Activated CD4-positive, CD25-positive, alpha-beta regulatory T cell treated with anti-CD3 and anti-CD28 coated beads, Interleukin-2, amount 50 U/mL, for 16 hours (primary cell): Measurements from ENCODE around the gene CGN.

Experiments used
- DNase-seq: peaks from one replicate; pipeline ENCODE4 v3.0.0-alpha.2; 2020; ENCODE audit warnings: low read depth, low spot score

The CGN gene

GRCh38 chr1:151510957-151511635 is at the start of gene CGN:
TSS of gene CGN (plus strand) at chr1:151511387. CDS start at chr1:151518520, 7,133 bp downstream.
- DNase-seq = peak; percentile 66

GRCh38 chr1:151461694-151462093 is 49.5 kb upstream of the CGN start:
- no peak for DNase-seq

GRCh38 chr1:151465026-151465425 is 46.2 kb upstream of the CGN start:
- no peak for DNase-seq

GRCh38 chr1:151472856-151473731 is 38.1 kb upstream of the CGN start:
- no peak for DNase-seq

GRCh38 chr1:151474745-151475144 is 36.4 kb upstream of the CGN start:
- DNase-seq = no peak

- no peak for DNase-seq
Measured at GRCh38 chr1:151475175-151475574, 36.0 kb upstream of the CGN start.

GRCh38 chr1:151476083-151476482 is 35.1 kb upstream of the CGN start:
- DNase-seq = no peak

- no peak for DNase-seq
Measured at GRCh38 chr1:151477066-151477465, 34.1 kb upstream of the CGN start.

- no peak for DNase-seq
Measured at GRCh38 chr1:151478140-151478812, 32.9 kb upstream of the CGN start.

- no peak for DNase-seq
Measured at GRCh38 chr1:151478923-151479322, 32.3 kb upstream of the CGN start.

GRCh38 chr1:151479462-151479861 is 31.7 kb upstream of the CGN start:
- DNase-seq = no peak

GRCh38 chr1:151482017-151482416 is 29.2 kb upstream of the CGN start:
- no peak for DNase-seq

- DNase-seq = no peak
Measured at GRCh38 chr1:151485685-151486255, 25.4 kb upstream of the CGN start.

- DNase-seq = no peak
Measured at GRCh38 chr1:151486557-151486956, 24.6 kb upstream of the CGN start.

GRCh38 chr1:151491641-151492040 is 19.5 kb upstream of the CGN start:
- DNase-seq = no peak

- DNase-seq = no peak
Measured at GRCh38 chr1:151492120-151492519, 19.1 kb upstream of the CGN start.

- no peak for DNase-seq
Measured at GRCh38 chr1:151493042-151493441, 18.1 kb upstream of the CGN start.

GRCh38 chr1:151494741-151495281 is 16.4 kb upstream of the CGN start:
- no peak for DNase-seq

- DNase-seq = no peak
Measured at GRCh38 chr1:151495316-151495715, 15.9 kb upstream of the CGN start.

- DNase-seq = no peak
Measured at GRCh38 chr1:151499365-151499764, 11.8 kb upstream of the CGN start.

GRCh38 chr1:151499930-151500329 is 11.3 kb upstream of the CGN start:
- DNase-seq = no peak

GRCh38 chr1:151501474-151501873 is 9.7 kb upstream of the CGN start:
- no peak for DNase-seq
